IPS-11a (cell line): Measurements from ENCODE around the gene HELZ.
"Not testable (repeated sequence)": the region's sequence is repeated elsewhere in the genome, so short reads cannot be mapped to it uniquely, and the experiment has no call there.

ENCODE experiments used
- H3K4me3 ChIP-seq: one replicate; pipeline ENCODE4 v1.5.1; 2013; ENCODE audit warnings: low read depth, low read length, control low read depth

The HELZ gene

DNA sequence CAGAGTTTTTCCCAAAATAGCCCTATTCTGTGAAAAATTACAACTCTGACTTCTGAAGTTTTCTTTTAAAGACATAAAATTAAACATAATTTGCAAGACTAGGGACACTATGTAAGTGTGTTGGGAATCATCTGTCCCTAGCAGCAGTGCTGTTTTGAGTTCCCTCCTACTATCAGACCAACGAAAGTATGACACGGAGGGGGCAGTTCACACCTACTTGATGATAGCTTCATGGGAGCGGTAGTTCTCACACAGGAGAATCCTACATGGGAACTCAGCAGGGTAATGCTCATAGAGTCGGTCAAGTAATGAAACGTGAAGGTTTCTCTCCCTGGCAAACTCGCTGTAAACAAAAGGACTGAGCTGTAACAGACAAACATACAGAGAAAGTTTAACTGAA lies 96.6 kb downstream of the HELZ start:
- no peak overlapping the region for H3K4me3 ChIP-seq

DNA sequence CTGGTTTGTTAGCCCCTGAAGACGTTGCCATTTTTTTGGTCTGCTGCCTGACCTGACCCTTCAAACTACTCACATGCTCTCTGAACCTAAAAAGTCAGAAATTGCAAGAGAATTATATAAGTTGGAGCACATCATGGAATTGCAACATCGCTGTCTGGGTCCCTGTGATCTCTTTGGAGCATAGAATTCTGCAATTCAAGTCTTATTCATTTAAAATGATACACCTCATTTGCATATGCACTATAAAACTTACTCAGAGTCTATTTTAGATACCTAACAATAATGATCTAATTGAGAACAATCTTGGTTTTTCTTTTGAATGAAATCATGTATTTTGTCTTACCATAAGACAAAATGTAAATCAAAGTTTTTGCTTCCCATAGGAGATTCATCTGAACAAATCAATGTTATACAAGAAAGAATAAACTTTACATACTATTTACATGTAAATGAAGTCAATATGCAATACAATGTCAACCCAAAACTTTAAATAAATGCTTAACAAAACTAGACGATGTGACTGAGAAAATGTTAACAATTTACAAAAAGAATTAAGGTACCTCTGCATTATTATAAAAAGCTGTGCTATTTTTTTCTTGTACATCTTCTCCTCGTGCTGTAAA lies 99.7 kb downstream of the HELZ start:
- H3K4me3 ChIP-seq = no peak overlapping the region

DNA sequence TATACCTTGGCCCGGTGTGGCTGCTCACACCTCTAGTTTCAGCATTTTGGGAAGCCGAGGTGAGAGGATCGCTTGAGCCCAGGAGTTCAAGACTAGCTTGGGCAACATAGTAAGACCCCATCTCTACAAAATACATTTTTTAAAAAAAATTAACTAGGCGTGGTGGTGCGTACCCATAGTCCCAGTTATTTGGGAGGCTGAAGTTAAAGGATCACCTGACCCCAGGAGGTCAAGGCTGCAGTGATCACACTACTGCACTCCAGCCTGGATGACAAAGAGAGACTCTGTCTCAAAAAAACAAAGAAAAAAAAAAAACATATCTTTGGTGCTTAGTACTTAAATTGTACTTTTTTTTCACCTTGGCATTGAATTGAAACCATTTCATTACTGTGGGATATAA lies 101.7 kb downstream of the HELZ start:
- H3K4me3 ChIP-seq = no peak overlapping the region

DNA sequence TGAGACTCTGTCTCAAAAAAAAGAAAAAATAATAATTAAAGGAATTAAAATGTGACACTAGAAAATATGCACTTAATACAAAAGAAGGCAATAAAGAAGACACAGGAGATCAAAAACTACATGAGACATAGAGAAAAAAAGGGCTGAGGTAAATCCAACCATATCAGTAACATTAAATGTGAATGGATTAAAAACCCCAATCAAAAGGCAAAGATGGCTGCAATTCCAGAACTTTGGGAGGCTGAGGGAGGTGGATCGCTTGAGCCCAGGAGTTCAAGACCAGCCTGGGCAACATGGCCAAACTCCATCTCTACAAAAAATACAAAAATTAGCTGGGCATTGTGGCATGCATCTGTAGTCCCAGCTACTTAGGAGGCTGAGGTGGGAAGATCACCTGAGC lies 103.0 kb downstream of the HELZ start:
- not testable (repeated sequence) for H3K4me3 ChIP-seq

DNA sequence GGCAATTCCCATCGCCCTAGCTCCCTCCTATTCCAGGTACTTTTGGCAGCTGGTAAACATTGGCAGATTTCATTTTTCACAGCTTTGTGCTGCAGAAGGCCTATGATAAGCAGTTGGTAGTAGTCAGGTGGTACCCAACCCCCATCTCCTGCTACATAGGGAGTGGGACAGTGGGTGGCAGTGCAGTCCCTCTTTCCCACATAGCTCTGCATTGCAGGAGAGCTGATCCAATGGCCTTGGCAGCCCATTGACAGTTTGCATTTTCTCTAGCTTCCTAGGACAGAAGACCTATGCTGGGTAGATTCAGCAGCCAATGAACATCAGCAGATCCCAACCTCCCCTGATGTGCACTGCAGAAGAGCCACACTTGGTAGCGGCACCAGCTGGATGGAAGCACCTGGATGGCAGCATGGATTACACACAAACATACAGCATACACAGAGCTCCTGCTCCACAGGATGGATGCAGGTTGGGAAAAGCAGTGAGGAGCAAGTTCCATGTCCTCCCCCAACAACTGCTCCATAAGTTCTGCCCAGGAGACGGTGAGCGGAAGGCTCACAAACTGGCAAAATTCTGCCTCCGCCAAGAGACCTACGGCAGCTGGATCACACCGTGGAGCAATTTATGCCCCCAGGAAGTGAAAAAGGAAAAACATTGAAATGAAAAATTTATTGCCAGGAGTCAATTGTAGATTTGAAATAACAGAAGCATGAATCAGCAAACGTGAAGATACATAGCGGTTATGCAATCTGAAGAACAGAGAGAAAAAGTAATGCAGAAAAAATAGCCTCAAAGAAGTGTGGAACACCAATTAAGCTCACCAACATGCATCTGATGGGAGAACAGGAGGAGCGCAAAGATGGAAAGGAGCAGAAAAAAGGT lies 105.0 kb downstream of the HELZ start:
- no peak overlapping the region for H3K4me3 ChIP-seq

DNA sequence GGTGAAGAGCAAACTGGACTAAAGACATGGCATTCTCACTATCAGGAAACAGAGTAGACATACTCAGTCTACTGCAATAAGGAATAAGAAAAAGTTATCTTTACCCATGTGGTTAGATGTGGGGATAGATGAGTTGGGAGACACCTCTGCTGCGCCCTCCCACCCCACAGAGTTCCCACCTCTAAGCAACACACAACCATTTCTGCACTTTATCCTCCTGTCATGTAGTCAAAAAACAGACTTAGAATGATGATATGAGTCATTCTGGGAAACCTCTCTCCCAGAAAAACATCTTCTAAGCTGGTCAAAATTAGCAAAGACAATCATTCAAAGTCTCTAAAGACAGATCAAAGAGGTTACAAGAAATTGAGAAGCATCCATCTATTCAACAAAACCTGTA lies 105.7 kb downstream of the HELZ start:
- no peak overlapping the region for H3K4me3 ChIP-seq

DNA sequence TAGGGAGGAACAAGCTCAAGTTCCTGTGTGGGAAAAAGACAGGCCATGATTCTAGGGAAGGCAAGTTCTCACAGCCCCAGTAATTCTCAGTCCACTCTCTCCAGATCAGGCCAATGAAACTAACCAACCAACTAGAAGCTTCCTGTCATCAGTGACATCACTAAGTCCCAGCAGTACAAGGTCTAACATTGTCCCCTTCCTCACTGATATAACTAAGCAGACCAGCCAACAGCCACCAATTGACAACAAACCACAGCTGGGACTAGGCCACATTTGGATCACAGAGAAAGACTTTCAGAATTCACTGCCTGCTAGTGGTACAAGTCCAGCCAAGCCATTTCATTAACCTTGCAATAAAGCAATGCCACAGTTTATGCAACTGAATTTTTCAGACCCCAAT lies 106.6 kb downstream of the HELZ start:
- H3K4me3 ChIP-seq = no peak overlapping the region

DNA sequence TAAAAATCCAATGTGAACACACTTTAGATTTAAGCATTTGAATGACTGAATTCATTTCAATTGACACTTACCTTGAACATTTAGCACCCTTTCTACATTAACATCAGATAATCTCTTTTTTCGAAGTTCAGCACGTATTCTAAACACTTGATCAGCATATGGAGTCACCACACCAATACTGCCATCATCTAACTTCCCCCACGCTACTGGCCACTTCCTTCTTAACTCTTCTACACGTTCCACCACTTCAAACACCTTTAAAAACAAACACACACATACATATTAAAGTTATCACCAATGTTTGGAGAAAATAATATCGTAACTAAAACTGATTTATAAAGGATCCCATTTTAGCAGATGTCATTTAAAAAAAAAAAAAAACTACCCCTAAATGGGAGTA lies 107.1 kb downstream of the HELZ start:
- H3K4me3 ChIP-seq = no peak overlapping the region

DNA sequence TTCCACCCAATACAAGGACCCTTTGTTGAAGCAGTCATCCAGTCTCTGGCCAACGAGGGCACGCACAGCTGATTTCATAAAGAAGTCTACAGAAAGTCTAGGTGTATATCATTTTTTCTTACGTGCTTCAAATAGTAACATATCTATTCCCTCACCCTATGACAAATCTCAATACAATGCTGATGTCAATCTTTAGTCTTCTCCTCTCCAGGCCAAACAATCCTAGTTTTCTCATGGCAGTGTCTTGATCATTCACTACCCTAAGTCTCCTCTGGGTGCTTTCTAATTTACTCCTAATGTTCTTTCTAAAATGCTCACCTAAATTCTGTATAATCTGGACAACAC lies 108.0 kb downstream of the HELZ start:
- H3K4me3 ChIP-seq = no peak overlapping the region

DNA sequence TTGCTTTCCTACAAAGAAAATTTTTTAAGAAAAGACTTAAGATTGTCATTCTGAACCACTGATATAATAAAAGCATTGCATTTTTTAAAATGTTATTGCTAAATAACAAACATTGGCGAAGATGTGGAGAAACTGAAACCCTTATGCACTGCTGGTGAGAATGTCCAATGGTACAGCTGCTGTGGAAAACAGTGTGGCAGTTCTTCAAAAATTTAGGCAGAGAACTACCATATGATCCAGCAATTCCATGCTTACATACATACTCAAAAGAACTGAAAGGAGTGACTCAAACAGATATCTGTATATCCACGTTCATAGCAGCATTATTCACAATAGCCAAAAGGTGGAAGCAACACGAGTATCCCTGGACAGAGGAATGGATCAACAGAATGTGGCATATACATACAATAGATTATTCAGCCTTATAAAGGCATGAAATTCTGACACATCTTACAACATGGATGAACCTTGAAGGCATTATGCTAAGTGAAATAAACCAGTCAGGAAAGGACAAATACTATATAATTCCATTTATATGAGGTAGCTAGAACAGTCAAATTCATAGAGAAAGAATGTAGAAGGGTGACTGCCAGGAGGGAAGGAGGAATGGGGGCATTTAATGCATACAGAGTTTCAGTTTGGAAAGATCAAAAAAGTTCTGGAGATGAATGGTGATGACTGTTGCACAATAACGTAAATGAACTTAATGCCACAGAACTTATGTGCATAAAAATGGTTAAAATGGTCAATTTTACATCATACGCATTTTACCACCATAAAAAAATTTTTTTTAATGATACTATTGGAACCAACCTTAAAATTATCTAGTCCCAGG lies 108.6 kb downstream of the HELZ start:
- H3K4me3 ChIP-seq = no peak overlapping the region

DNA sequence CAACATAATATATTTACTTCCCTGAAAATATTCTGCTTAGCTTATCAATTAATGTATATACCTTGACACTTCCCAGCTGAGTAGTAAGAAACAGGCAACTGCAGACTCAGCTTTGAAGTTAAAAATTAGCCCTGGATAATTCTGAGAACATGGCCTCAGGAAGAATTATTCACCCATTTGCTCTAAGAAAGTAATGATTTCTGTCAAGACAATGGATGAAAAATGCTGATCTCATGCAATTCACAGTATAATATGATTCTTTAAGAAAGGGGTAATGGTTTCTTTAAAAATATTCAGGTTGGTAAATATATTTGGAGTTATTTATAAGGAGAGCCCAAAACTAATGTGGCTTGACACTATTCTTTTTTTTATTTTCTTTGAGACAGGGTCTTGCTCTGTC lies 111.8 kb downstream of the HELZ start:
- H3K4me3 ChIP-seq = no peak overlapping the region

DNA sequence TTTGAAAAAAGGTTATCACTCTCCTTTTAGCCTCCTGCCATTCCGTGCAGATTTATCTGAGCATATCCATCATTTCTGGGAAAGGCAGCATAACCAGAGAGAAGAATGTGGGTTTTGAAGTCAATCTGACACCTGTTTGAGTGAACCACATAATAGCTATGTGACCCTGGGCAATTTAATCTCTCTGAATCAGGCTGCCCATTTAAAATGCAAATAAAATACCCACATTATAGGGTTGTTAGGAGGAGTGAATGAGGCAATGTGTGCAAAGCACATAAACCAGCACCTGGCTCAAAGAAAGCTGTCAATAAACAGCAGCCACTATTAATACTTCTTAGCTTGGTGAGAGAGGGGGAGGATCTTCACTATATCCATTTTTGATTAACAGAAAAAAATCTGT lies 112.6 kb downstream of the HELZ start:
- H3K4me3 ChIP-seq = no peak overlapping the region

DNA sequence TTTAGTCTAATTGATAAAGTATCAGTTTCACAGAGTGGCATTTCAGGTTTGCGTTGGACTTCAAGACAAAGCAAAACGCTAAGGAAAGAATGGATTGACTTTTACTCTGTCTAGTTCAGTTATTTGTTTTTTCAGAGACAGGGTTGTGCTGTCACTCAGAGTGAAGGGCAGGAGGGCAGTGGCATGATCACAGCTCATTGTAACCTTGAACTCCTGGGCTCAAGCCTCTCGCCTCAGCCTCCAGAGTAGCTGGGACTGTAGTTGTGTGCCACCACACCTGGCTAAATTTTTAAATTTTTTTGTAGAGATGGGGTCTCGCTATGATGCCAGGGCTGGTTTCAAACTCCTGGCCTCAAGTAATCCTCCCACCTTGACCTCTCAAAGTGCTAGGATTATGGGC lies 114.2 kb downstream of the HELZ start:
- H3K4me3 ChIP-seq = no peak overlapping the region

DNA sequence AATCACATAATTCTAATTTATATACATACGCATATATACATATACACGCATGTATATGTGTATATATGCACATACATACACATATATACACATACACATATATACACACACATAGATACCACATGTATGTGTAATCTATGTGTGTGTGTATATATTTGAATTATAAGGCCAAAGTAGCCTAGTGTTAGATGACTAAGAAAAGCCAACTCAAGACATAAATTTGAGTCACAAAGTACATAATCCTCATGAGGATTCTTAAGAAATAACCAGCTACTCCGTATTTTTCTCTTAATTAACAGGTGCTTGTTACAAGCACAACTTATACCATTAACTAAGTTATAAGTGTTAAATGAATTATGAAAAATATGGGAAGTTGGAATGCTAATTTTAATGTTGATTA lies 115.7 kb downstream of the HELZ start:
- no peak overlapping the region for H3K4me3 ChIP-seq

DNA sequence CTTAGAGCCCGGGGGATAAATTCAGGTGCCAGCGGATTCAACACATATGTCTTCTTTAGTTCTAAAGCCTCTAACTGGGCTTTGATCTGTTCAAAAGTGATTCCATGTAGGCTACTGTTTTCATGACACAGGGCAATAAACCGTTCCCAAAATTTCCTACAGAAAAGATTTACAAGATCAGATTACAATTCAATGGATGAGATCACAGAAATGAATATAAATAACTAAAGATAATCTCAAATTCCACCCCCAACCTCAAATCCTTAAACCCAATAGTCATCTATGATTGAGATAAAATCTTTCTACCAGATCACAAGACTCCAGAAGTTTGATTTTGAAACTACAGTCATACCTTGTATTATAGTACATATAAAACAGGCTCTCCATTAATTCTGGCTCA lies 116.3 kb downstream of the HELZ start:
- no peak overlapping the region for H3K4me3 ChIP-seq

DNA sequence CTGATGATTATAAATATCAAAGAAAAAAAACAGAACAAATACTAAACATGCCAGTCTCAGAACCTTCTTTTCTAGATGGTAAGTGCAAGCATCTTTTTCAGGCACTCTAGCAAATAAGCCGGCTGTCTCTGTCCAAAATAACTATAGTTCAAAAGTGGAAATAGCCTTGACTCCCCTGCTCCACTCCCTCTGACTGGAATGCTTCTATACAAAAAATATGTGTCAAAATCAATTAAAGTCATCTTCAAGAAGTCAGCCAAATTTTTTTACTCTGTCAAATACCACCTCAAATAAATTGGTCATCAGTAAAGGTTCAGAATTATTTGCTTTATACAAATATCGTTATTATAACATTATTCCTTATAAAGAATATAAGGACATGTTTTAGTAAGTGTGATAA lies 117.1 kb downstream of the HELZ start:
- H3K4me3 ChIP-seq = no peak overlapping the region

DNA sequence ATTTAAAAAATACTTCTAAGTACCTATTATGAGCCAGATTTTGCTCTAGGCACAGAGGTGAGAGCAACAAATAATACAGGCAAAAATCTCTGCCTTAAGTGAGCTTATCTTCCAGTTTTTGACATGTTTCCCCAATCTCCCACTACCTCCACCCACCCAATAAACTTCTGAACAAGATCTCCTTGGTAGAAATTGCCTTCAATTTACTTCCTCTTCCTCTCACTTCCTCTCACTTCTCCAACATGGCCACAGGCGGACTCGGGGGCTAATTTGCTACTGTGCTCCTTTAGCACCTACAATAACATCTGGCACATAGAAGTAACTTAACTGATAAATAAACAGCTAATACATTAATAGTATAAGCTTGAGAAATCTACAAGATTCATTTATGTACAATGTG lies 118.0 kb downstream of the HELZ start:
- H3K4me3 ChIP-seq = no peak overlapping the region

DNA sequence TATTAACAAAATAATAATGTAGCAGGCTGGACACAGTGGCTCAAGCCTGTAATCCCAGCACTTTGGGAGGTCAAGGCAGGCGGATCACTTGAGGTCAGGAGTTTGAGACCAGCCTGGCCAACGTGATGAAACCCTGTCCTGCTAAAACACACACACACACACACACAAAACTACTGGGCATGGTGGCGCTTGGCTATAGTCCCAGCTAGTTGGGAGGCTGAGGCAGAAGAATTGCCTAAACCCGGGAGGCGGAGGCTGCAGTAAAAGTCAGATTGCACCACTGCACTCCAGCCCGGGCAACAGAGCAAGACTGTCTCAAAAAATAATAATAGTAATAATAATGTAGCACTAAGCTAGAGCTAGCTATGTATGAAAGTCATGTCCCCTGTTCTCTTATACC lies 118.5 kb downstream of the HELZ start:
- H3K4me3 ChIP-seq = not testable (repeated sequence)

DNA sequence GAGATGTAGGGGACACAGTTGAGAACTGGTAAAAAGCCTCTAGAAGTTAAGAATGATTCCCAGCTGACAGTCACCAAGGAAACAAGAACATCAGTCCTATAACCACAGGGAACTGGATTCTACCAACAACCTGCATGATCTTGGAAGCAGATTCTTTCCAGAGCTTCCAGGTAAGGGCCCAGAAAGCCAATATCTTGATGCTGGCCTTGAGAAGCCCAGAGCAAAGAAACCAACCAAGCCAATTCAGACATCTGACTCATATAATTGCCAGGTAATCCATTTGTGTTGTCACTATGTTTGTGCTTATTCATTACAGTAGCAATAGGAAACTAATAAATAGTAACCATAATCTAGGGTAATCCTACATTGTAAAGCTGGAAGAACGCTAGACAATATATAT lies 119.1 kb downstream of the HELZ start:
- H3K4me3 ChIP-seq = no peak overlapping the region

DNA sequence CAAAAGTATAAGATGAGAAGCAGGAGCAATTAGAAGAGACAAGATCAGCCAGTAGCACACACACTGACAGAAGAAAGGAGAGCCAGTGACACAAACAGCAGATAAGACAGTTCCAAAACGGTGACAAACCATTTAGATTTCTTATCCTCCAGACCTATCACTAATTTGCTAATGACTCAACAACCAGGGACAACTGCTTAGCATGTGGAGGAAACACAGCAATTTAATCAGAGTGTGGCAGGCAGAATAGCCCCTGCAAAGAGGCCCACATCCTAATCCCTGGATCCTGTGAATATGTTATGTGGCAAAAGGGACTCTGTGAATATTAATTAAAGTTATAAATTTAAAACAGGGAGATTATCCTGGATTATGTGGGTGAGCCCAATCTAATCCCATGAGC lies 119.6 kb downstream of the HELZ start:
- H3K4me3 ChIP-seq = no peak overlapping the region

DNA sequence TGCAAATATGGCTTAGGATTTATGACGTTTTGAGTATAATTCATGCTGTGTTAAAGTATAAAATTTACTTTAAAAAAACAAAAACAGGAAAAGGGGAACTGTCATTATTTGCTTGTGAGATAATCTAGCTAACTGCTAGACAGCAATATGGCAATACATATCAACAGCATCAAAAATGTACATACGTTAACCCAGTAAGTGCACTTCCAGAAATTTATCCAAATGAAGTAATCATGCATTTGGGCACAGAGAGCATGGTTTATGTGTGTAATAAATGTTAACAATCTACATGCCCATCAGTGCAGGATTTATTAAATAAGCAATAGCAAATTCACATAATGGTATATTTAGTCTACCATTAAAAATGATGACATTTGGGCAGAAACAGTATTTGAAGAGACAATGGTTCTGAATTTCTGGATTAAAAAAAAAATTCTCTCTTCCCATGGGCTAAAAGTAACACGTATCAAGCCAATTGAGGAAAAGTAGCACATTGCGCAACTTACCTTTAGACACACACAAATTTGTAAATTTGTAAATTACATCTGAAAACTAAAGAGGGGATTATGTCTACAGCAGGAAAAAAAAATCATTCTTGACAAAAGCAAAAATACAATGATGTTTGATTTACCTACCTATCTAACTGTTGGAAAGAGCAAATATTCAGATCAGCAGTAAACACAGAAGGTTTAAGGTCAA lies 120.4 kb downstream of the HELZ start:
- no peak overlapping the region for H3K4me3 ChIP-seq
